C4-2B (cell line): Measurements from ENCODE around the gene MOB3B.

Source experiments
- H3K27ac ChIP-seq: fragments of 450-650 bp; 2 replicates; pipeline ENCODE4 v1.5.1; 2017
- CTCF ChIP-seq: fragments of 450-650 bp; conservative IDR thresholded peaks from 2 replicates; pipeline ENCODE4 v1.5.1; 2017; ENCODE audit warnings: mild to moderate bottlenecking
- ZFX ChIP-seq: fragments of 450-650 bp; IDR thresholded peaks from 2 replicates; pipeline ENCODE4 v1.6.1; 2017

Gene MOB3B

GRCh38 chr9:27311184-27311583 lies 218.4 kb downstream of the MOB3B start:
- no peak for TF ChIP-seq CTCF
- TF ChIP-seq ZFX = no peak
- no peak overlapping the region for H3K27ac ChIP-seq

- no peak overlapping the region for H3K27ac ChIP-seq
- TF ChIP-seq CTCF (no peak), ZFX (no peak)
Observed at GRCh38 chr9:27310582-27310981, 219.0 kb downstream of the MOB3B start.

GRCh38 chr9:27308691-27309390 lies 220.8 kb downstream of the MOB3B start:
- H3K27ac ChIP-seq = no peak overlapping the region
- TF ChIP-seq ZFX = no peak
- TF ChIP-seq CTCF = no peak

GRCh38 chr9:27304521-27304920 lies 225.1 kb downstream of the MOB3B start:
- TF ChIP-seq ZFX (no peak), CTCF (no peak)
- no peak overlapping the region for H3K27ac ChIP-seq

GRCh38 chr9:27303219-27303618 lies 226.4 kb downstream of the MOB3B start:
- H3K27ac ChIP-seq = no peak overlapping the region
- TF ChIP-seq CTCF (no peak), ZFX (no peak)

- TF ChIP-seq ZFX = no peak
- TF ChIP-seq CTCF = no peak
- H3K27ac ChIP-seq = no peak within 1 kb of the TSS
Observed at GRCh38 chr9:27297050-27297449, 232.6 kb downstream of the MOB3B start, which contains the start of gene EQTN. EQTN (minus strand) TSS chr9:27297150; CDS start chr9:27297055, 95 bp downstream.

- TF ChIP-seq ZFX (no peak), CTCF (no peak)
- no peak overlapping the region for H3K27ac ChIP-seq
Observed at GRCh38 chr9:27293996-27294395, 235.6 kb downstream of the MOB3B start.
